SK-N-MC (cell line): Measurements from ENCODE around the gene RIPOR3.

Source experiments
- DNase-seq: peaks from one replicate; pipeline ENCODE4 v3.0.0-alpha.2; 2011; ENCODE audit warnings: low read depth, low spot score
- H3K27ac ChIP-seq: fragments of 200-600 bp; sonication (generic); 2 replicates; pipeline ENCODE4 v1.5.1; 2016; ENCODE audit warnings: mixed run types
- H3K36me3 ChIP-seq: fragments of 200-600 bp; sonication (generic); 2 replicates; pipeline ENCODE4 v1.6.1; 2017; ENCODE audit warnings: antibody characterized with exemption, low read length, mixed read lengths; ENCODE audit not compliant: insufficient read depth
- H3K4me3 ChIP-seq: fragments of 200-600 bp; sonication (generic); 2 replicates; pipeline ENCODE4 v1.5.1; 2016
- H3K9ac ChIP-seq: fragments of 200-600 bp; sonication (generic); 2 replicates; pipeline ENCODE4 v1.8.0; 2017; ENCODE audit warnings: mixed run types, mixed read lengths; ENCODE audit not compliant: insufficient read length
- H3K9me3 ChIP-seq: fragments of 200-600 bp; sonication (generic); 2 replicates; pipeline ENCODE4 v1.6.1; 2017; ENCODE audit warnings: low read depth, mild to moderate bottlenecking, antibody characterized with exemption, low read length, moderate library complexity, mixed read lengths
- EZH2 ChIP-seq: fragments of 200-600 bp; sonication (generic); IDR thresholded peaks from one replicate; pipeline ENCODE4 v1.6.1; 2017; ENCODE audit warnings: antibody characterized with exemption
- FOXP2 ChIP-seq: optimal IDR thresholded peaks from 2 replicates; pipeline ENCODE3; 2011; ENCODE audit warnings: mild to moderate bottlenecking, moderate library complexity; ENCODE audit not compliant: insufficient read depth; ENCODE audit errors: extremely low read length, control extremely low read depth
- POLR2AphosphoS5 ChIP-seq: IDR thresholded peaks from 2 replicates; pipeline ENCODE4 v1.6.1; 2012; ENCODE audit warnings: mild to moderate bottlenecking, low read depth, low read length, borderline replicate concordance

Gene RIPOR3

DNA sequence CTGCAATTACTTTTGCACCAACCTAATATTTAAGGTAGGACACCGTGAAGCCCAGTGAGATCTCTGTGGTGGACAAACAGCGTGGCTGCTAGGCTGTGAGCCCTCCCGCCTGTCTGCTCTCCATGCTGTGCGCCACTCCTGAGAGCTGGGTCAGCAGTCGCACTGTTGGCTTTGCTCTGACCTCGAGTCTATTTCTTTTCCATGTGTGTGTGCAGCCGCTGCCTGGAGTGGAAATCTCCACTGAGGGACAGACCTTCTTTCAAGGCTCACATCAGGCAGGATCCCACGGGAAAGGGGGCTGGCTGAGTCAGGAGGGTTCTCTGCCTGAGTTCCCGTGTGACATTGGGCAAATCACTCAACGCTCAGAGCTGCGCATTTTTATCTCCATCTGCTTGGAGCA lies 27.1 kb downstream of the RIPOR3 start:
- Histone ChIP-seq H3K4me3 (no peak overlapping the region), H3K9me3 (no peaks in the 10 kb centered on the region), H3K36me3 (no peaks in the 10 kb centered on the region), H3K27ac (no peak overlapping the region), H3K9ac (no peak overlapping the region)
- DNase-seq, result no peak
- TF ChIP-seq EZH2 (no peak), POLR2AphosphoS5 (no peak), FOXP2 (no peak)

DNA sequence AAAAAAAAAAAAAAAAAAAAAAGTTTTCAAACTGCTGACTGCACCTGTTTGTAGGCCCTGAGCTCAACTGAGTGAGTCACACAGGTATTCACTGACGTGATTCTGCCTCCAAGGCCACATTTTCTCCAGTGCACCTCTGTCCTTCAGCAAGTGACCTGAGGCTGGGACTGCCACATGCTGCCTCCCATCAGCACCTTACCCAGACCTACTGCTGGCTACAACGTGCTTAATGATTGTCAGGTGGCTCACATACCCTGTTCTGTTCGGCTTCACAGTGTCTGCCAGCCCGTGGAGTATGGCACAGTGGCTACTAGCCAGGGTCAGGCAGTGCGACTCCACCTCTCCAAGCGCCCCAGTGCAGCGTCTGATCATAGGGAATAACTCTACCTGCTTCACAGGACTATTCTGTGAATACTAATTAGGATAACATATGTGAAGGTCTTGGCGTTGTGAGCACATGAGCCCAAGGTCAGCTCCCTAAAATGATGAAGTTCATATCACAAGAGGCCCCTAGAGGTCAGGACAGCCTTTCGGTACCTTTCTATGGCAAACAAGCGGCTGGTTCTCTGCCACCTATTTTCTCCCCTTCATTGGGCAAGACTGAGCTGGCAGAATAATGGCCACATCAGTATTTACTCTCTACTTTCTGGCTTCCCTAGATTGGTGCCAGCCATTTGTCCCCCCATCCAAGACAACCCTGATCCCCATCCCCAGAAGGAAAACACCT lies 28.1 kb downstream of the RIPOR3 start:
- Histone ChIP-seq H3K4me3 (no peak overlapping the region), H3K9me3 (no peaks in the 10 kb centered on the region), H3K27ac (0 out of 2 replicates have a peak overlapping the region, but pooled peaks have one; percentile 13), H3K36me3 (no peaks in the 10 kb centered on the region), H3K9ac (no peak overlapping the region)
- TF ChIP-seq EZH2, result no peak
- TF ChIP-seq POLR2AphosphoS5, result no peak
- no peak for TF ChIP-seq FOXP2
- DNase-seq, result no peak

DNA sequence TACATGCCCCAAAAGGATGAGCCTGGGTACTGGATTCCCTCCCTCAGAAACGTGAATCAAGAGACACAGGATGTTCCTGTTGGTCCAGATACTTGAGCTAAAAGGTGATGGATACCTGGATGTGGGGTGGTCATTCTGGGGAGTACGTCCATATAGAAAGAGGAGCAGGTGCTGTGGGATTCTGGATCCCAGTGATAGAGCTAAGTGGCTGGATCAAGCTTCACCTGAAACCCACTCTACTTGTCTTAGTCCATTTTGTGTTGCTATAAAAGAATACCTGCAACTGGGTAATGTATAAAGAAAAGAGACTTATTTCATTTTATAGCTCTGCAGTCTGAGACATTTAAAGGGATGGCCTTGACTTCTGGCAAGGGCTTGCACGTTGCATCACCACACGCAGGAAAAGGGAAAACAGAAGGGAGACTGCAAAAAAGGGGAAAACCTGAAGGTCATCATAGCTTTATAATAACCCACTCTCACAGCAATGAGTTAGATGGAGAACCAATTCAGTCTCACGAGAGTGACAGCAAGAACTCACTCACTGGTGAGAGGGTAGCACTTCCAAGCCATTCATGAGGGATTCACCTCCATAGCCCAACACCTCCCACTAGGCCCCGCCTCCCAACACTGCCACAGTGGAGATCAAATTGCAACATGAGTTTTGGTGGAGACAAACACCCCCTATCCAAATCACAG lies 31.2 kb downstream of the RIPOR3 start:
- Histone ChIP-seq H3K9ac (no peak overlapping the region), H3K27ac (no peak overlapping the region), H3K36me3 (no peaks in the 10 kb centered on the region), H3K4me3 (no peak overlapping the region), H3K9me3 (no peaks in the 10 kb centered on the region)
- TF ChIP-seq EZH2, result no peak
- no peak for TF ChIP-seq FOXP2
- TF ChIP-seq POLR2AphosphoS5, result no peak
- DNase-seq, result no peak

DNA sequence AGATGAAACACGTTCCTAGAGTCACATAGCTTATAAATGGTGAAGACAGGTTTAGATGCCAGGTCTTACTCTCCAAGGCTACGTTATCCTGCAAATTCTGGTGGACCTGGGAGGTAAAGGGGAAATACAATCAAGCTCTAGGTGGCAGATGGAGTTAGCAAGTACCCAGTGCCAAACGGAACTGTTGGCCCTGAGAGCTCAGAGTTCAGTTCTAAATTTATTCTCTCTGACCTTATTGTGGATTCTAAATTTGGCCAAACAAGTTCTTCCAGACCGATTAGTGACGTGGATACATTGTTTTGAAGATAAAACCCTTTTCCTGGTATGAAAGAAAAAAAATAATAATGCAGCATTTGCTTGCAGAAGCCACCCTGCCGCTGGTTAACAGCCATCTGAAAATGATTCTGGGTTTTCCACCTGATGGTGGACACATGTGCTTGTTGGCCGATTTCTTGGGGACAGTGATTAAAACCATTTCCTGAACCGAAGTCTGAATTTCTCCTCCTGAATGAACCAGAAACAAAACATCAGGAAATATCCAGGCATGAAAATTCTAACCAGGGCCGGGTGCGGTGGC lies 32.5 kb downstream of the RIPOR3 start:
- H3K4me3 ChIP-seq, result no peak overlapping the region
- H3K27ac ChIP-seq, result peak overlapping the region; percentile 42; the same call in 1 of the 2 replicates
- DNase-seq, result no peak

DNA sequence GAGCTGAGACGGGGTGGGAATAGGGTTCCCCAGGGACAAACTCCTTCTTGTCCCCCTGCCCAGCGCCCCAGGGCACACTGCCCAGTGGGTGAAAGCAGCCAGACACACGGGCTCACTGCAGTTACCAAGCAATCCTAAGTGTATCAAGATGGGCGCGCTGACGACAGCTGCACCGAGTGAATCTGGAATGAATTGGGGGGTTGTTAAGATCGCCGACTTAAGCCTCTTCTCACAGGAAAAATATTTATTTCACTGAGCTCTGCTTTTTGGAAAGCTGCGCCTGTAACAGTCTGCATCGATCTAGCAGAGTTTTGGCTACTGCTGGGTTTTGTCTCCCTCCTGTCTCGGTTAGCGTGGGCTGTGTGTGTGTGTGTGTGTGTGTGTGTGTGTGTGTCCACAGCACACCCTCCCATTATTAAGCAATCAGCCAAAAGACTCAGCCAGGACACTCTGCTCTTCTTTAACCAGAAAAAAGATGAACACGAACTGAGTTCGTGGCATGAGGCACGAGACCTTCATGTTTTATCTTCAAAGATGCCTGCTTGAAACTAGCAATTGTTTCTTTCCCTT lies 35.9 kb downstream of the RIPOR3 start:
- H3K9ac ChIP-seq, result peak overlapping the region; percentile 59
- H3K36me3 ChIP-seq, result no peaks in the 10 kb centered on the region
- no peak for DNase-seq
- H3K9me3 ChIP-seq, result no peaks in the 10 kb centered on the region
- H3K27ac ChIP-seq, result peak overlapping the region; percentile 85
- H3K4me3 ChIP-seq, result peak overlapping the region; percentile 68
- TF ChIP-seq FOXP2, result peak; percentile 42
- no peak for TF ChIP-seq EZH2

More for the DNA sequence above, 32.5 kb downstream of the RIPOR3 start:
- Histone ChIP-seq H3K9me3 (no peaks in the 10 kb centered on the region), H3K36me3 (no peaks in the 10 kb centered on the region), H3K9ac (peak overlapping the region; percentile 37)
- TF ChIP-seq POLR2AphosphoS5, result no peak
- no peak for TF ChIP-seq EZH2
- TF ChIP-seq FOXP2, result no peak

DNA sequence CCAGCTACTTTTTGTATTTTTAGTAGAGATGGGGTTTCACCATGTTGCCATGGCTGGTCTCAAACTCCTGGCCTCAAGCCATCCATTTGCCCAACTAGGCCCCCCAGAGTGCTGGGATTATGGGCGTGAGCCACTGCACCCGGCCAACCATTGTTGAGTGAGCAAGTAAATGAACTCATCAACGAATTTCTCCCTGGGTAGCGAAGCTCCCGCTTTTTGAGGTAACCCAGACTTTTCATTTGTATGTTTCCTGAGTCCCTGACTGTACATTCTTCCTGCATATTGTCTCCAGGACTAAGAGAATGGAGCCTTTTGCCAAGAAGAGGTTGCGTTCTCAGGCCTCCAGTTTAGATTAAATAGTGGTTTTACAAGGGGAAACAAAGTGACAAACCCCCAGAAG lies 36.4 kb downstream of the RIPOR3 start:
- no peaks in the 10 kb centered on the region for H3K9me3 ChIP-seq
- TF ChIP-seq FOXP2 (no peak), POLR2AphosphoS5 (no peak), EZH2 (no peak)
- peak overlapping the region; percentile 85 for H3K27ac ChIP-seq
- no peak for DNase-seq
- peak overlapping the region; percentile 59 for H3K9ac ChIP-seq
- peak overlapping the region; percentile 68 for H3K4me3 ChIP-seq
- H3K36me3 ChIP-seq, result no peaks in the 10 kb centered on the region

- H3K9ac ChIP-seq, result no peak overlapping the region
Measured at GRCh38 chr20:50652702-50653294, 38.5 kb downstream of the RIPOR3 start.

GRCh38 chr20:50651676-50652075 lies 39.7 kb downstream of the RIPOR3 start:
- DNase-seq, result no peak
- no peak overlapping the region for H3K27ac ChIP-seq
- peaks cover under 1% of the 10 kb centered on the region; the same call in 1 of the 2 replicates for H3K36me3 ChIP-seq
- H3K4me3 ChIP-seq, result no peak overlapping the region
- no peaks in the 10 kb centered on the region for H3K9me3 ChIP-seq
- no peak for TF ChIP-seq POLR2AphosphoS5
- TF ChIP-seq EZH2, result no peak
- no peak for TF ChIP-seq FOXP2
- no peak overlapping the region for H3K9ac ChIP-seq

More at GRCh38 chr20:50652702-50653294, 38.5 kb downstream of the RIPOR3 start:
- Histone ChIP-seq H3K27ac (peak overlapping the region; percentile 63; the same call in 1 of the 2 replicates), H3K9me3 (no peaks in the 10 kb centered on the region), H3K4me3 (no peak overlapping the region), H3K36me3 (no peaks in the 10 kb centered on the region)
- TF ChIP-seq POLR2AphosphoS5 (no peak), EZH2 (no peak)
- DNase-seq, result no peak
